Stimulated activated CD4-positive, alpha-beta T cell treated with anti-CD3 and anti-CD28 coated beads, Interleukin-4, amount 100 ng/mL, for 4 hours (primary cell): Measurements from ENCODE around the gene EVC2.

Experiments
- DNase-seq, 2 experiments: peaks; one replicate each; pipeline ENCODE4 v3.0.0-alpha.2; 2020

The EVC2 gene

GRCh38 chr4:5552451-5552850 is 155.9 kb downstream of the EVC2 start:
- DNase-seq: no peak

- no peak for DNase-seq
Observed at GRCh38 chr4:5547651-5548249, 160.6 kb downstream of the EVC2 start.

- DNase-seq: no peak
Observed at GRCh38 chr4:5545271-5545670, 163.1 kb downstream of the EVC2 start.

GRCh38 chr4:5544762-5545161 is 163.6 kb downstream of the EVC2 start:
- DNase-seq: no peak

- no peak for DNase-seq
Observed at GRCh38 chr4:5543681-5544080, 164.7 kb downstream of the EVC2 start.

- DNase-seq: no peak
Observed at GRCh38 chr4:5541169-5541568, 167.2 kb downstream of the EVC2 start.

GRCh38 chr4:5539584-5539983 is 168.8 kb downstream of the EVC2 start:
- no peak for DNase-seq

GRCh38 chr4:5532100-5532499 is 176.3 kb downstream of the EVC2 start:
- DNase-seq: no peak

GRCh38 chr4:5528031-5528436 is 180.3 kb downstream of the EVC2 start:
- DNase-seq: no peak

- DNase-seq: no peak
Observed at GRCh38 chr4:5527211-5527610, 181.1 kb downstream of the EVC2 start.

- no peak for DNase-seq
Observed at GRCh38 chr4:5526080-5526846, 182.1 kb downstream of the EVC2 start.

- DNase-seq: no peak
Observed at GRCh38 chr4:5524446-5525299, 183.7 kb downstream of the EVC2 start.

GRCh38 chr4:5517372-5517771 is 191.0 kb downstream of the EVC2 start:
- DNase-seq: no peak

GRCh38 chr4:5515646-5516045 is 192.7 kb downstream of the EVC2 start:
- DNase-seq: no peak
